Type B pancreatic cell (in vitro differentiated cells): ENCODE measurements around the gene THOC2. TPM values are rescaled to one million over a fixed set of nuclear protein-coding genes. Genes with fewer than 3 reads are reported as not detected.
A peak's percentile ranks its signal among the peaks of the same experiment; 100 is the strongest.
"Not testable (repeated sequence)": the region's sequence is repeated elsewhere in the genome, so short reads cannot be mapped to it uniquely, and the experiment has no call there.

ENCODE experiments used
- DNase-seq: peaks from one replicate; pipeline ENCODE4 v3.0.0; 2021; ENCODE audit warnings: mixed read lengths; ENCODE audit not compliant: unreplicated experiment; ENCODE audit errors: extremely low spot score
- H3K27ac Mint-ChIP-seq: 2 replicates; pipeline ENCODE4 v1.8.0; 2021; ENCODE audit warnings: mild to moderate bottlenecking, mixed read lengths
- H3K27me3 Mint-ChIP-seq: 2 replicates; pipeline ENCODE4 v1.8.0; 2021; ENCODE audit warnings: mixed read lengths
- H3K36me3 Mint-ChIP-seq: 2 replicates; pipeline ENCODE4 v1.8.0; 2021; ENCODE audit warnings: mixed read lengths
- H3K4me1 Mint-ChIP-seq: one replicate; pipeline ENCODE4 v1.8.0; 2021; ENCODE audit warnings: mixed read lengths; ENCODE audit not compliant: unreplicated experiment
- H3K4me3 Mint-ChIP-seq: 2 replicates; pipeline ENCODE4 v1.8.0; 2021; ENCODE audit warnings: mild to moderate bottlenecking, mixed read lengths
- H3K9me3 Mint-ChIP-seq: 2 replicates; pipeline ENCODE4 v1.8.0; 2021; ENCODE audit warnings: mixed read lengths
- CTCF ChIP-seq: fragments of 200-600 bp; sonication (generic); conservative IDR thresholded peaks from 2 replicates; pipeline ENCODE4 v1.5.0; 2021; ENCODE audit warnings: antibody characterized with exemption, mild to moderate bottlenecking
- long read RNA-seq: library from polyadenylated mRNA; unstranded; transcript quantifications from one replicate; pipeline ENCODE4 v2.0.0, GENCODE V29; 2020
- total RNA-seq: library from RNA; stranded (reverse); gene quantifications from 2 replicates; pipeline ENCODE4 v1.2.1, GENCODE V29; 2021; ENCODE audit warnings: low replicate concordance

THOC2 gene
- 80.5 and 96.2 TPM in 2 replicates for total RNA-seq
- long read RNA-seq, partial matches to known transcripts = 196 of 238 reads
- long read RNA-seq, other reads (novel, unspliced or antisense) = 41 of 238 reads

GRCh38 chrX:123732670-123733363 lies at the start of gene THOC2:
Gene THOC2, minus strand, starts transcription at chrX:123733052. Its CDS starts 30 bp downstream, at chrX:123733022.
- Mint-ChIP-seq H3K9me3 (no peaks in the 10 kb centered on the region), H3K36me3 (peaks cover 16% of the 10 kb centered on the region), H3K4me1 (peaks cover 7% of the 10 kb centered on the region), H3K27me3 (no peaks in the 10 kb centered on the region), H3K4me3 (peak within 1 kb of the TSS; percentile 97), H3K27ac (peak within 1 kb of the TSS; percentile 93)
- TF ChIP-seq CTCF = peak; percentile 61
- DNase-seq = peak; percentile 82

- H3K4me1 Mint-ChIP-seq, H3K27ac Mint-ChIP-seq, H3K9me3 Mint-ChIP-seq, H3K27me3 Mint-ChIP-seq, H3K36me3 Mint-ChIP-seq, H3K4me3 Mint-ChIP-seq: not testable (repeated sequence)
- DNase-seq = peak; percentile 18
These were observed 48.9 kb upstream of the THOC2 start for GRCh38 chrX:123781786-123782185.

GRCh38 chrX:123779908-123780396 lies 47.1 kb upstream of the THOC2 start:
- DNase-seq = no peak
- Mint-ChIP-seq H3K27ac (peak overlapping the region; percentile 85), H3K27me3 (no peaks in the 10 kb centered on the region), H3K4me3 (peak overlapping the region; percentile 46), H3K4me1 (no peaks in the 10 kb centered on the region), H3K36me3 (no peaks in the 10 kb centered on the region), H3K9me3 (no peaks in the 10 kb centered on the region)
- no peak for TF ChIP-seq CTCF

- Mint-ChIP-seq H3K9me3 (no peaks in the 10 kb centered on the region), H3K27ac (no peak overlapping the region), H3K27me3 (no peaks in the 10 kb centered on the region), H3K4me3 (no peak overlapping the region), H3K4me1 (no peaks in the 10 kb centered on the region), H3K36me3 (no peaks in the 10 kb centered on the region)
- no peak for DNase-seq
- no peak for TF ChIP-seq CTCF
These were observed 40.6 kb upstream of the THOC2 start for GRCh38 chrX:123773258-123773988.

- Mint-ChIP-seq H3K9me3 (no peaks in the 10 kb centered on the region), H3K4me1 (no peaks in the 10 kb centered on the region), H3K36me3 (no peaks in the 10 kb centered on the region), H3K27me3 (no peaks in the 10 kb centered on the region), H3K4me3 (no peak overlapping the region), H3K27ac (peak overlapping the region; percentile 79)
- no peak for TF ChIP-seq CTCF
- no peak for DNase-seq
These were observed 38.7 kb upstream of the THOC2 start for GRCh38 chrX:123771449-123772064.
